SW 1271 (cell line): Measurements from ENCODE around the gene RPS15.
"Not testable (repeated sequence)": the region's sequence is repeated elsewhere in the genome, so short reads cannot be mapped to it uniquely, and the experiment has no call there.

Experiments
- DNase-seq, 2 experiments: peaks; one replicate each; lab custom pipeline; 2025; lab: John Stamatoyannopoulos, UW

The RPS15 gene

DNA sequence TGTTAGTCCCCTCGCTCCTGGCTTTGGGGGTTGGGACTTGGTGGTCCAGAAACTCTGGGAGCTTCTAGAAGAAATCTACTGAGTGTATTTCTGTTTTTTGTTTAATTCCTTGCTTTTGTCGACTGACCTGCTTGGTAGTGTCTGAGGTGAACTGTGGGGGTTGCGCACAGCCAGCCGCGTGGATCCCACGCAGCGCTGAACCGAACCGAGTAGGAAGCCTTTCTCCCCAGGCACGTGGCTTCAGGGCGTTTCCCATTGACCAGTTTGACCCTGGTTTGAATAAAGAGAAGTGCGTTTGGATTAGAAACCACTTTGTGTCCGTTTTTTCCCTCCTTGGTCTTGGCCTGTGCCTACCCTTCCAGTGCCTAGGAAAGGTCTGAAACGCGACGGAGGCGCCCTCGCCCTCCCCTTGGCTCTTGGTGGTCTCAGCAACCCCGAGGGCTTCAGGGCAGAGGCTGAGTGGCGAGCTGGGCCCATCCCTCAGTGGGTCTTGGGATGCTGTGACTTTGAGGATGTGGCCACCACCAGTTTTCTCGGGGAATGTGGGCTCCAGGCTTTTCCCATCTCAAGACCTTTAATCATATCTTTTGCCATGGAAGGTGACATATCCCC lies 2.7 kb upstream of the RPS15 start:
- no peak for DNase-seq

DNA sequence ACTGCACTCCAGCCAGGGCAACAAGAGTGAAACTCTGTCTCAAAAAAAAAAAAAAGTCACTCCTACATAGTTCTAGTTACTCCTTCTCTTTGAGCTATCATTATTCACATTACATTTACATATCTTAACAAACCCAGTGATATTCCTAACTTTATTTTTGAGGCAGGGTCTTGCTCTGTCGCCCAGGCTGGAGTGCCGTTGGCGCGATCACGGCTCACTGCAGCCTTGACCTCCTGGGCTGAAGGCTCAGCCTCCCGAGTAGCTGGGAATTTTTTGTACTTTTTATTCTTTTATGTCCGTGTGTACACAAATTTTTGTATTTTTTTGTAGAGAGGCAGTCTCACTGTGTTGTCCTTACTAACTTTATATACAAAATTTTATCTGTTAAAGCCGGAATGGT lies 587 bp upstream of the RPS15 start:
- no peak for DNase-seq

DNA sequence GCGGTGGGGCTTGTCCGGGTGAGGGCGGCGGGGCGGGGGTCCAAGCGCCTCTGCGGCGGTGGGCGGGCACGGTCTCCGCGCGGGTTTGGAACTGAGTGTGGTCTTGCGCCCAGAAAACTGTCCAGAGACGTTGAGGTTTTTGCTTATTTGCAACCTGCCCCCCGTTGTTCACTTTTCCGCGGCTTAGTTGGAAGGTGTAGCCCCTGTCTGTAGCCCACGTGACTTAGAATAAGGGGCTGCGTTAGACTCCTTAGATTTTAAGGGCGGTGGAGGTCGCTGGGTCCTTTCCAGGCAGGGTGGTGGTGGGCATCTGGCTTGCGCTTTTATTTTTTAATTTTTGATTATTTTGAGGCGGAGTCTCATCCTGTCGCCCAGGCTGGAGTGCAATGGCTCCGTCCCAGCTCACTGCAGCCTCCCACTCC lies 748 bp downstream of the RPS15 start:
- no peak for DNase-seq

DNA sequence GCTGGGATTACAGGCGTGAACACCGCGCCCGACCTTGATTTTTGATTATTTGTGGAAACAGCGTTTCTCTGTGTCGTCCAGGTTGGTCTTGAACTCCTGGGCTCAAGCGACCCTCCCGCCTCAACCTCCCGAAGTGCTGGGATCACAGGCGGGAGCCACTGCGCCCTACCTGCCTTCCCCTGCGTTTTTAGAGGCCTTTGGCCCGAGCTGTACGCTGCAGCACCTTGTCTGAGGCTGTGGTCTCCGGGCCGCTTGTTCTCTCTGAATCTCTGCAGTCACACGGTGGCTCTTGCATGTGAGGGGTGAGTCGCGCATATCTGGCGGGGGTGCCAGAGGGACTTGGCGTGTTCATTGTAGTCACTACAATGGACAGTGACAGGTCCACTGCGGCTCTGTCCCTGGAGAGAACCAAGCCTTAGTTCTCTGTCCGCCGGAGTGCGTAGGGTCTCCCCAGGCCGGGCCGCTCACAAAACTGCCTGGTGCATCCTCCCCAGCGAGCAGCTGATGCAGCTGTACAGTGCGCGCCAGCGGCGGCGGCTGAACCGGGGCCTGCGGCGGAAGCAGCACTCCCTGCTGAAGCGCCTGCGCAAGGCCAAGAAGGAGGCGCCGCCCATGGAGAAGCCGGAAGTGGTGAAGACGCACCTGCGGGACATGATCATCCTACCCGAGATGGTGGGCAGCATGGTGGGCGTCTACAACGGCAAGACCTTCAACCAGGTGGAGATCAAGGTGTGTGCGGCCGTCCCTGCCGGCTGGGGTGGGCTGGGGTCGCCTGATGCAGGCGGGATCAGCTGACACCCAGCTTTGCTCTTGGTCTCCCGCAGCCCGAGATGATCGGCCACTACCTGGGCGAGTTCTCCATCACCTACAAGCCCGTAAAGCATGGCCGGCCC lies 1.6 kb downstream of the RPS15 start:
- not testable (repeated sequence) for DNase-seq

DNA sequence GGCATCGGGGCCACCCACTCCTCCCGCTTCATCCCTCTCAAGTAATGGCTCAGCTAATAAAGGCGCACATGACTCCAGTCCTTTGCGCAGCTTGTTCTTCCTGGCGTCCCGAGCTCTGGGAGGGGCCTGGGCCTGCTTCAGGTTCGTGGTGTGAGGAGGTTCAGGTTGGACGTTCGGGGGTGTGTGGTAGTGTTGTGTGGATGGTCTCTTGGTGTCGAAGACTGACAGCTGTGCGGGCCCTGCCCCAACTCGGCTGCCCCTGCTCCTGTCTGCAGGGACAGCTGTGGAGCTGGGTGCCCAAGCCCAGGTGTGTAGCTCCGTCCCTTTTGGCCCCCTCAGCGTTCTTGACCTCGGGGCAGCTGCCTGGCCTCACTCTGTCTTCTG lies 2.2 kb downstream of the RPS15 start:
- DNase-seq: no peak

DNA sequence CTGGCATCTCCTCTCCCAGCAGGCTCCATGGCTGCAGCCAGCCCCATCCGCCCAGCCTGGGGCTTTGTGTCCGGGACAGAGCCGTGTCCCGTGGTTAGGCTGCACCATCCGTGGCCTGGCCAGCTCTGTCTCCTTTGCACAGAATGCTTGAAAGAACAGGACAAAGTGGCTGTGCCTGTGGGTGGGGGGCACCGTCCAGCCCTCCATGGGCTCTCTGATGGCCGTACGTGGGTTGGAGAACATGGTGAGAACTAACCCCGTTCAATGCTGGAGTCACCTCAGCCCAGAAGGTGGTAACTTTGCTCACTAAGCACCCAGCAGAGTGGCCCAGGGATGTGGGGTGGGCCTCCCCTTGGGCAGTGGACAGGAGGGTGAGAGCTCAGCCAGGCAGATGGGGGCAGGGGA lies 2.8 kb downstream of the RPS15 start:
- no peak for DNase-seq

DNA sequence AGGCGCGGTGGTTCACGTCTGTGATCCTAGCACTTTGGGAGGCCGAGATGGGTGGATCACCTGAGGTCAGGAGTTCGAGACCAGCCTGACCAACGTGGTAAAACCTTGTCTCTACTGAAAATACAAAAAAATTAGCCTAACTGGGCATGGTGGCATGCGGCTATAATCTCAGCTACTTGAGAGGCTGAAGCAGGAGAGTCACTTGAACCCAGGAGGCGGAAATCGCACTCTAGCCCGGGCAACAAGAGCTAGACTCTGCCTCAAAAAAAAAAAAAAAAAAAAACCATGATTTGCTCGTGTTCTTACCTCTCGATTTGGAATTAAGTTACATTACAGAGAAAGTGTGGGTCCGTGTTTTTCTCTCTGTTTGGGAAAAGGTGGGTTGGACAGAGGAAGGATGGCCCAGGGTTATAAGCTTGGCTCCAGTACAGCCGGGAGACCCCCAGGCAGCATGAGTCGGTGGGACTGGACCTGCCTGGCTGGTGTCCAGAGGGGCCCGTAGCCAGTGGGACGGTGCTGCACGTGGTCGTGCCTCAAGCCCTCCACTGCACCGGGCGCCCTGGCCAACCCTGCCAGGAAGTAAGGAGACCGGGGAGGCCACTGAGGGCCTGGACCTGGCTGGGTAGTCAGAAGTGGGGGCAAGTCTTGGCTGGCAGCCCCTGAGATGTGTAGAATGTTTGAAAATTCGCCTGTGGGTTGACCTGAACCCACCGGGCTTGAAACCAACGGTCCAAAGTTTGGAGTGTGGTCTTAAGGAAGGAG lies 3.7 kb downstream of the RPS15 start:
- no peak for DNase-seq

DNA sequence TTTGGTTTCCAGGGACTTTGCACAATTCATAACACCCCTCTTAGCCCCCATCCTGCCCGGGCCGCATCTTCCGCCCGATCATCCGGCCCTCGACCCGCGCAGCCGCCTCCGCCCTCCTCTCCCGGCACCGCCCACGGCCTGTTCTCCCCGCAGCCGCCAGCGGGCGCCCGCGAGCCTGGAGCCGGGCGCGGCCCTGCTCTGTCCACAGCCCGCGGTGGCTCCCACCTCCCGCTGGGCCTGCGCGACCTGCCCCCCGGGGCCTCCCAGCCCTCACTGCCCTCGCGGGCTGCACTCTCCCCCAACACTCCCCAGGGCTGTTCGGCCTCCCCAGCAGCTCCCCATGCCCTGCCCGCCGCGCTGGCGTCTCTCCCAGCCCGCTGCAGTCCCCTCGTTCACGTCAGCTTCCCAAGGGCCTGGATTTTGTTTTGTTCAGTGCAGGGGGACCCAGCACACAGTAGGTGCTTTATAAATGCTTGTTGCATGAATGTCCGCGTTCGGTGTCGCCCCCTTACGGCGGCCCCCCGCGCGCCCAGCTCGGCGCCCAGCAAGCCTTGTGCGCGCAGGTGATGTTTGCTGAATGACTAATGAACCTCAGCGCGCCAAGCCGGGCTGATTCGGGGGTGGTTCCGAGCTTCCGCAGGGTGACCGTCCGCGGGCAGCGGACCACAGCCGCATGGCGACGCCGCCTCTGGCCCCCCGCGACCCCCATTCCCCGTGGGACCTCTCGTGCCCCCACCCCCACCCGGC lies 7.2 kb downstream of the RPS15 start:
- DNase-seq: peak; percentile 55 to 57

DNA sequence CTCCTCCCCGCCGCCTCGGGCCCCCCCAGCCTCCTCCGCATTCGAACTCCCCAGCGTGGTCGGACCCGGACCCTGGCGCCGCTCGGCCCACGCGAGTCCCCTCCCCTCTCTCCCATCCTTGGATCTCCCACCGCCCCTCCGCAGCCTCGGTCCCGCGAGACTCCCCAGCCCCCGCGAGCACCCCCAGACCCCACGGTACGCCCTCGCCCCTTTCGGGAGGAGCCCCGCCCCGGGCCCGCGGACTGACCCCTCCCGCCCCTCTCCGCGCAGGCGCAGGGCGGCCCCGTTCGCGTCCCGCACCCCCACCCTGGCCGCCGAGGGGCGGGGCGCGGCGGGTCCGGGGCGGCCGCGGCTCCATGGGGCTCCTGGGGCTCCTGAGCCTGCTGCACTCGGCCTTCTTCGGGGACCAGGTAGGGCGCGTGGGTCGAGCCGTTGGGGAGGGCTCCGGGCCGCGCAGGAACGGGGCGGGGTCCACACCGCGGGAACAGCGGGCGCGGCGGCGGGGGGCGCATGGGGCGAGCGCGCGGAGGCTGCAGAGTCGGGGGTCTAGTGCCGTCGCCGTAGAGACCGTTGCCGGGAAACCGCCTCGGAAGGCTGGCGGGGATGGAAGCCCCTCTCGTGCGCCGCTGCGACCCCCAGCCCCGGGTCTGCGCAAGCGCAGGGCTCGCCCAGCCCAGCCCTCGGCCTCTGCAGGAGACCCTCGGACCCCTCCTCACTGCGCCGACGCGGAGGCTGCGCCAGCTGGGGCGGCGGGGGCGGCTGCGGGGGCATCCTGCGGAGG lies 7.9 kb downstream of the RPS15 start:
- DNase-seq: peak in 1 of 2 experiments; percentile 13

DNA sequence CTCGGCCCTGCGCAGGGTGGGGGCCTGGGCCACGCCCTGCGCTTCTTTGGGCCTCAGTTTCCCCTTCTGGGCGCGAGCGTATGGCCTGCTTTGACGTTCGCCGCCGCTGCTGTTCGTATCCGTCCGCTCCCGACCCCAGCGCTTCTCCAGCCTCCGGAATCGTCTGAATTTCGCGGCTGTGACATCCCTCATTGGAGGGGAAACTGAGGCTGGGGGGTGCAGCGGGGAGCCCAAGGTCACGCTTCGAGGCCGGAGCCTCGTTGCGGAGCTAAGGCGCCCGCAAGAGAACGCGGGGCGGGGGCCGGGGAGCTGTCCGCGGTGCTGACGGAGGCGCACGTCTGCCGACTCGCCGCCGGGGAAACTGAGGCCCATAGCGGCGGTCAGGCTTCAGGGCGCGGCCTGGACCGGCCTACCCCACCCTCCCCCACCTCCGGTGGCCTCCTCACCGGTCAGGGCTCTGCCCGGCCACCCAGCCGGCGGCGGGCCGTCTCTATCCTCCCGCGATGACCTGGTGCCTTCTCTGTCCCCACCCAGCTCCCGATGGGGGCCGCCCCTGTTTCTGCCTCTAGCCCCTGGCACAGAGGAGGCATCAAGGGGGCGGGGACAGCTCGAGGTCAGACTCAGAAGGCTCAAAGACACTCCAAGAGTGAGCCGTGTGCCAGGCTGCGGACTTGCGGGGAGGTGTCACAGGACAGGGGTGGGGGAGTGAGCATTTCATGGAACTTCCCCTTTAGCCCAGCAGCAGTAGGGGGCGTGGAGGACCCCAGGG lies 8.7 kb downstream of the RPS15 start:
- DNase-seq: no peak

DNA sequence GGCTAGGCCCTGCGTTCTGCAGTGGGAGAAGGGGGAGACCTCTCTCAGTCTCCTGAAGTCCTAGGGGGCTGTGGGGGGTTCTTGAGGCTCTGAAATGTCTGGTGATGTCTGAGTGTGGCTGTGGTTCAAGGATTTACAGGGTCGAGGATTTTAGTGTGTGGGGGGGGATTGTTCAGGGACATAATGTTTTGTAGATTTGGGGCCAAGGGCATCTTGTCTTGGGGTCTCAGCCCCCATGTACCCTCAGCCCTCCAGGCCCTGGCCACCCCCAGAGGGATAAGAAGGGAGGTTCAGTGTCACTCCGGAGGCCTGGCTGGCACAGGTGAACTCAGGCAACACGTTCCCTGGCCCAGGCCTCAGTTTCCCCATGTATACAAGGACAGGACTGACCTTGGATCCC lies 9.3 kb downstream of the RPS15 start:
- DNase-seq: no peak

DNA sequence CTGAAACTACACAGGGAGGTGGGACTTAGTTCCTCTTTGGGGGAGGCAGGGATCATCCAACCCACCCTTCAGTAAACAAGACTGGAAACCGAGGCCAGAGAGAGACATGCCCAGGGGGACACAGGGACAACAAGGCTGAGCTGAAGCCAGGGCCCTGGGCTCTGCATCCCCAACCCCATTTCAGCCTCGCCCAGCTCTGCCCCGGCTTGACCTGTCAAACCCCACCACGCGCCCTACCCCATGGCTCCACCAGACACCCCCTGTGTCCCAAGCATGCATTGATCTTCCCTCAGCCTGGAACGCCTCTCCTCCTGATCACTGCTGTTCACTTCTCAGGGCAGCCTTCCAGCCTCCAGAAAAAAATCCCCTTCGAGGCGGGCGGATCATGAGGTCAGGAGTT lies 9.7 kb downstream of the RPS15 start:
- DNase-seq: no peak

DNA sequence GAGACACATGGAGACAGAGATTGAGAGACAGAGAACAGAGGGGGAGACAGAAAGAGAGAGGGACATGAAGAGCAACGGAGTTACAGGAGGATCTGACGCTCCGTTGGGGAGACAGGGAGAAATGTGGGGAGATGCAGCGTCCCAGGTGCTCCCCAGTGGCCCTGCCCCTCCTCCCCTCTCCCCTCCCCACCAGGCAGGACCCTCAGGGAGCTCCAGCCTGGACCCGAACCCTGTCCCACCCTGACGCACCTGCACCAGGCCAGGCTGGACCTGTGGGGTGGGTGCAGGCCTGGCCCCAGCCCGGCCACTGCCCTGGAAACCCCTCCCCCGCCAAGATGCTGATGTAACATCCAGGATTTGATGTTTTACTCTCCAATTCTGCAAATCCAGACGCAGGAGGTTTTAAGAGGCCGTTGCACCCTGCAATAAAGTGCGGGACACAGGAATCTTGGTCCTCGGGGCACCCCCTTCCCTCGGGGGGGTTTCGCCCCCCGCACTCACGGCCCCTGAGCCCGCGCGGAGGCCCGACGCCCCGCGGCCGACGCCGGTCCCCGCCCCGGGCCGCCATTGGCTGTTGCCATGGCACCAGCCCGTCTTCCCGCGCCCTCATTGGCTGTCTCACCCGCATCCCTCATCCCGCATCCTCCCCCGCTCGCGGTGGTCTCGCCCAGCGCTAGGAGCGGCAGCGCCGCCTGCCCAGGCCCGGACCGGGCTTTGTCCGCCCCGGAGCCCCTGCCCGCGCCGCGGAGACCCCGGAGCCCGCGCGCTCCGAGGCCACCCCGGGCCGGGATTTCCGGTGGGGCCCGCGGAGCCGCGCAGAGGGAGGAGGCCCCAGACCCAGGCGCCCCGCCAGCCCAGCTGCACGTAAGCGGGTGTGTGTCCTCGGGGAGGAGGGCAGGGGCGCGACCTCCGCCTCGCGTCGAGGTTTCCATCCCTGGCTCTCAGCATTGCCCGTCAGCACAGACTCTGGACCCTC lies 11.6 kb downstream of the RPS15 start, which contains the start of gene APC2:
APC2 (plus strand) TSS at position 655 of the 976 bp plus-strand sequence. CDS start 2,881 bp downstream, outside the sequence.
- no peak for DNase-seq

DNA sequence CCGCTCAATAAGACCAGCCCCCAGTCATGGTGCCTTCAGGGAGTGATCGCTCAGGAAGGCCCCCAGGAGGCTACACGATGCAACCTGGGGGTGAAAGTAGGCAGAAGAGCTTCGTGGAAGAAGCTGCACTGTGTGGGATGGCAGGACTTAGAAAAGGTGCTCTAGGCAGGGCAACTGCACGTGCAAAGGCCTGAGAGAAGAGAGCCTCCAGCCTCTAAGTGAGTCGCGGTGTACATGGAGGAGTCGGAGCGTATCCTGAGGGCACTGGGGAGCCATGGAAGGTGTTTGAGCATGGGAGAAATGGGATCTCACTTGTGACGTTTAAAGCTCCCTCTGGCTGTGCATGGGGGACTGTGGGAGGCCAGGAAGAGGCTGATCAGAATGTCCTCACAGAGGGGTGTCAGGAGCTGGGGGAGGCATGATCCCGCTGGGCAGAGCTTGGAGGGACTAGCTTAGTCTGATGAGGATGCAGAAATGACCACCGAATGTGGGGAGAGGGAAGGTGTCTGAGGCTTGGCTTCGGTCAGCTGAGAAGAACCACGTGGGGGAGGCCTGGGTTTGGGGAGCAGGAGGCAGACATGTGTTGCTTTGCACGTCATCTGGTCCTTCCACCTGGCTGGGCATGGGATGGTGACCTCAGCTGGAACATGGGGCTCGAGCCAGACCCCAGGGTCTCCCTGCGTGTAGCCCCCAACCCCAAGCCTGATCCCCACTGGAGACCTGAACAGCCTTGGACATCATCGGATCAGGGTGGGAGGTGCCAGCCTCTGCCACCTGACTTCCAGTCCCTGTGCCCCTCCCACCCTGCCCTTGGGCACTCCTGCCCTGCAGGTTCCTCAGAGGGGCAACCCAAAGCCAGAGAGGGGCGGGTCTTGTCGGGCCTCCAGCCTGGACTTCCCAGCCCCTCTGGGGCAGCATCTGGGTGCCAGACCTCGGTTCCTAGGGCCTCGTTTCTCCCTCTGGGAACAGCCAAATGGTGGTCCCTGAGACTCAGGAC lies 12.8 kb downstream of the RPS15 start:
- DNase-seq: no peak

DNA sequence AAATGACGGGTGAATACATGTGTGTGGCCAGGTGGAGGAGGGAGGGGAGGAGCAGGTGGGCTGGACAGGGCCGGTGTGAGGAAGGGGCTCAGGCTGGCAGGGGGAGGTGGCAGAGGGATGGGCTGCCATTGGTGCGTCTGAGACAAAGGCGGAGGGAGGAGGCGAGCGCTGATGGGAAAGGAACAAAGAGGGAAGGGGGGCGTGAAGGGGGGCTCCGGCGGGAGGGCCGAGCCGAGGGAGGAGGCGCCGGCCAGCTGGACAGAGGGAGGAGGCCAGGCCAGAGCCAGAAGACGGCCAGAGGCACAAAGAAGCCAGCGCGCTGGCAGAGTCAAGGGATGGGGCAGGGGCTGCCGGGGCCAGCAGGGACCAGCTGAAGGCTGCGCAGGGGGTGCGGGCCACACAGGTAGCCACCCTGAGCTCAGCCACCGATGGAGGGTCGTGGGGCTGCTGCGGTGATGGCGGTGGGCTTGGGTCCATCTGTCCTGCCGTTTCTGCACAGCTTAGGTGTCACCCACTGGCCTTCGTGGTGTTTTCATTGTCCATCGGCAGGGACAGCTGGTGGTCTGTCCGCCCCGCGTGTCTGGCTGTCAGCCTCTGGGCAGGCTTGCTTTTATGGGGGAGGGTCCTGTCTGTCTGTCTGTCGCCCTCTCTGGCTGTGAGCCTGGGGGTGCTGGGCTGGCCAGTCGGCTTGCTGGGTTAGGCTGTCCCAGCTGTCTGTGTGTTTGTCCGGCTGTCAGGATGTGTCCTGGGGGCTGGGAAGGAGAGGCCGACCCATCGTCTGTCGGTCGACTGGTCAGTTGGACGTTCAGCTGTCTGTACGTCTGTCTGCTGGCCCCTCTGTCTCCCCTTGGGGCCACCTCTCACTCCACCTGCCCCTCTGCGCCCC lies 14.0 kb downstream of the RPS15 start:
- DNase-seq: no peak

DNA sequence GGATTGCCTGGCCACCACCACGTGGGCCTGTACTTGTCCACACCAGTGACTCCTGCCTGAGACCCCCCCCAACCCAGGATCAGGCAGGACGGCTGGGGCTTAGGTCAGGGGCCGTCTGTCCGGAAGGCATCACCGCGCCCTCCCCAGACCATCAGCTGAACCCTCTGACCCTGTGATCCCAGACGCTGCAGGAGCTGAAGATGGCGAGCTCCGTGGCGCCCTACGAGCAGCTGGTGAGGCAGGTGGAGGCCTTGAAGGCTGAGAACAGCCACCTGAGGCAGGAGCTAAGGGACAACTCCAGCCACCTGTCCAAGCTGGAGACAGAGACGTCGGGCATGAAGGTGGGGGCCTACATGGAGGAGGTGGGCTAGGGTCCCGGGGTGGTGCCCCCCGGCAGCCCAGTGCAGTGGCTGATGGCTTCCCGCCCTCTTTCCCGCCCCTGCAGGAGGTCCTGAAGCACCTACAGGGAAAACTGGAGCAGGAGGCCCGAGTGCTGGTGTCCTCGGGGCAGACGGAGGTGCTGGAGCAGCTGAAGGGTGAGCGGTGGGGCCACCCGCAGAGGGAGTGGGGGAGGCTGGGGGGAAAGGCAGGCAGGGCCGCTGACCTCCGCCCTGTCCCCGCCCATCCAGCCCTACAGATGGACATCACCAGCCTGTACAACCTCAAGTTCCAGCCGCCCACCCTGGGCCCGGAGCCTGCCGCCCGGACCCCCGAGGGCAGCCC lies 14.8 kb downstream of the RPS15 start:
- no peak for DNase-seq
